Aorta (tissue), 5 donors: Measurements from ENCODE around the gene SERTAD3. TPM values are rescaled to one million over a fixed set of nuclear protein-coding genes. Genes with fewer than 3 reads are reported as not detected.
A peak's percentile ranks its signal among the peaks of the same experiment; 100 is the strongest.
"Not testable (repeated sequence)": the region's sequence is repeated elsewhere in the genome, so short reads cannot be mapped to it uniquely, and the experiment has no call there.

ENCODE experiments used
- ATAC-seq: fragments of 200-7000 bp; cut with Tn5 transposase; one replicate; pipeline ENCODE4 v1.9.1; 2022; ENCODE audit warnings: moderate library complexity; ENCODE audit not compliant: low FRiP score
- DNase-seq, 2 donors: peaks; one replicate each; pipeline ENCODE4 v3.0.0-alpha.2; 2020
- H3K27ac ChIP-seq, 2 donors: one replicate each; pipeline ENCODE4 v1.5.1; 2013; ENCODE audit warnings: low read length in 2 of 2, mild to moderate bottlenecking in 2 of 2, moderate library complexity in 2 of 2, control low read depth in 1 of 2, inconsistent platforms in 1 of 2, low read depth in 1 of 2
- H3K27me3 ChIP-seq, 2 donors: one replicate each; pipeline ENCODE4 v1.6.1; 2013; ENCODE audit warnings: control low read depth in 1 of 2, low read length in 1 of 2, mild to moderate bottlenecking in 1 of 2, moderate library complexity in 1 of 2; ENCODE audit not compliant: insufficient read depth in 2 of 2, control insufficient read depth in 1 of 2
- H3K36me3 ChIP-seq, 2 donors: one replicate each; pipeline ENCODE4 v1.6.1; 2013; ENCODE audit warnings: control low read depth in 1 of 2, low read length in 1 of 2, mild to moderate bottlenecking in 1 of 2; ENCODE audit not compliant: insufficient read depth in 2 of 2, control insufficient read depth in 1 of 2
- H3K4me1 ChIP-seq, 2 donors: one replicate each; pipeline ENCODE4 v1.6.1; 2013; ENCODE audit warnings: low read length in 2 of 2, control low read depth in 1 of 2, mild to moderate bottlenecking in 1 of 2, moderate library complexity in 1 of 2; ENCODE audit not compliant: insufficient read depth in 2 of 2, control insufficient read depth in 1 of 2
- H3K4me3 ChIP-seq, 2 donors: one replicate each; pipeline ENCODE4 v1.5.1; 2013; ENCODE audit warnings: low read length in 2 of 2, control low read depth in 1 of 2, mild to moderate bottlenecking in 1 of 2
- H3K9me3 ChIP-seq: one replicate; pipeline ENCODE4 v1.6.1; 2013; ENCODE audit warnings: mild to moderate bottlenecking, low read length; ENCODE audit not compliant: control insufficient read depth
- WGBS, 2 donors: extraction: QIAGEN DNeasy Blood & Tissue Kit; methylation state at CpG; one replicate each; pipeline ENCODE4 v1.1.7; 2013; 5-methylcytosine and 5-hydroxymethylcytosine counted together
- intact Hi-C, 2 donors: fragments of 100-400 bp; cut with DNase I; formaldehyde crosslinking; loops; one replicate each; pipeline versions ENCODE4 v1.14.2 to v1.15.0; 2022
- long read RNA-seq, 2 donors: library from polyadenylated mRNA; unstranded; transcript quantifications; one replicate each; pipeline ENCODE4 v2.0.0, GENCODE V29; 2020 to 2021
- polyA plus RNA-seq, 2 donors: library from polyadenylated mRNA; stranded (reverse); fragments of 200-250 nt; gene quantifications; one replicate each; pipeline ENCODE4 v1.2.3, GENCODE V29; 2013
- total RNA-seq, 2 donors: library from RNA; stranded (reverse); fragmentation: NEBNext Ultra II Directional; extraction: Animal tissue kit (Norgen Biotek cat#: 25700); gene quantifications; one replicate each; pipeline ENCODE4 v1.2.1, GENCODE V29; 2021
- donor health status: healthy with polysubstance abuse.
- donor health status: Bipolar disorder and iron deficiency.
- donor health status: DM: no; HTN: no; CAD: no.
- donor health status: DM: no; HTN: no; CAD: no.
- donor health status: DM: yes; HTN: yes; CAD: no.

SERTAD3 gene
- total RNA-seq (10 to 100 TPM; 34.8 to 46.3 TPM), polyA plus RNA-seq (10 to 100 TPM; 25.0 to 28.5 TPM)
- long read RNA-seq, donor 1, transcript SERTAD3-201 (2 exons, 1,734 nt): major isoform, 105 of 117 reads
- long read RNA-seq, donor 1, partial matches to known transcripts: 0 of 117 reads
- long read RNA-seq, donor 1, other reads (novel, unspliced or antisense): 12 of 117 reads
- long read RNA-seq, donor 2, transcript SERTAD3-201 (2 exons, 1,734 nt): major isoform, 18 of 21 reads
- long read RNA-seq, donor 2, partial matches to known transcripts: 2 of 21 reads
- long read RNA-seq, donor 2, other reads (novel, unspliced or antisense): 0 of 21 reads

- no peaks in the 10 kb centered on the region for H3K9me3 ChIP-seq
- H3K4me3 ChIP-seq: peak within 1 kb of the TSS; percentile 50 to 90
- intact Hi-C loops: loop anchor here in 1 of 2 donors (1.0 to 10.0 kb wide), 6 partner anchors 19 to 361 kb away; partner anchors contain the start of genes BLVRB, C19orf47, PLD3 and SERTAD1
- H3K27me3 ChIP-seq: no peaks in the 10 kb centered on the region
- peaks cover 5 to 7% of the 10 kb centered on the region in 2 donors for H3K36me3 ChIP-seq
- H3K4me1 ChIP-seq: no peaks in the 10 kb centered on the region
- peak; percentile 98 to 99 for DNase-seq
- WGBS, 2 donors: 0 to 1% methylated on average over 59 to 72 of the region's 72 CpGs
- peak; percentile 94 for ATAC-seq
- peak within 1 kb of the TSS; percentile 51 to 88 for H3K27ac ChIP-seq
Observed at GRCh38 chr19:40444000-40444824, at the start of gene SERTAD3. Gene SERTAD3, minus strand, starts transcription at chr19:40444335. Its CDS starts 2,255 bp downstream, at chr19:40442080.

GRCh38 chr19:40493778-40494177 lies 49.6 kb upstream of the SERTAD3 start:
- ATAC-seq: no peak
- WGBS, 2 donors: 75% methylated on average over 4 of the region's 4 CpGs
- no peak overlapping the region for H3K4me3 ChIP-seq
- intact Hi-C loops: no loop called here
- H3K36me3 ChIP-seq: no peaks in the 10 kb centered on the region
- H3K4me1 ChIP-seq: no peaks in the 10 kb centered on the region
- H3K27ac ChIP-seq: no peak overlapping the region
- DNase-seq: no peak
- no peaks in the 10 kb centered on the region for H3K27me3 ChIP-seq
- H3K9me3 ChIP-seq: no peaks in the 10 kb centered on the region

GRCh38 chr19:40492274-40492673 lies 48.1 kb upstream of the SERTAD3 start:
- H3K9me3 ChIP-seq: no peaks in the 10 kb centered on the region
- H3K27ac ChIP-seq: no peak overlapping the region
- H3K4me3 ChIP-seq: no peak overlapping the region
- 97 to 98% methylated on average over 3 of the region's 3 CpGs for WGBS, 2 donors
- H3K36me3 ChIP-seq: no peaks in the 10 kb centered on the region
- ATAC-seq (no peak), DNase-seq (no peak)
- intact Hi-C loops: no loop called here
- no peaks in the 10 kb centered on the region for H3K27me3 ChIP-seq
- H3K4me1 ChIP-seq: no peaks in the 10 kb centered on the region

GRCh38 chr19:40489882-40490230 lies 45.7 kb upstream of the SERTAD3 start:
- Histone ChIP-seq H3K36me3 (no peaks in the 10 kb centered on the region), H3K9me3 (no peaks in the 10 kb centered on the region), H3K27ac (no peak overlapping the region), H3K27me3 (no peaks in the 10 kb centered on the region), H3K4me1 (no peaks in the 10 kb centered on the region), H3K4me3 (no peak overlapping the region)
- intact Hi-C loops: no loop called here
- 59 to 75% methylated on average over 25 of the region's 25 CpGs for WGBS, 2 donors
- ATAC-seq (no peak), DNase-seq (no peak)

- Histone ChIP-seq H3K27ac (no peak overlapping the region), H3K9me3 (no peaks in the 10 kb centered on the region), H3K27me3 (no peaks in the 10 kb centered on the region), H3K36me3 (no peaks in the 10 kb centered on the region), H3K4me3 (no peak overlapping the region), H3K4me1 (no peaks in the 10 kb centered on the region)
- ATAC-seq (no peak), DNase-seq (no peak)
- WGBS, 2 donors: 90 to 92% methylated on average over 3 of the region's 3 CpGs
- intact Hi-C loops: no loop called here
Observed at GRCh38 chr19:40486017-40486416, 41.9 kb upstream of the SERTAD3 start.

- H3K27ac ChIP-seq, H3K4me3 ChIP-seq, H3K27me3 ChIP-seq, H3K4me1 ChIP-seq, ATAC-seq, DNase-seq, H3K9me3 ChIP-seq, H3K36me3 ChIP-seq, intact Hi-C loops: not testable (repeated sequence)
- 89 to 93% methylated on average over 15 of the region's 15 CpGs for WGBS, 2 donors
Observed at GRCh38 chr19:40475878-40476644, 31.9 kb upstream of the SERTAD3 start.

- Histone ChIP-seq H3K27ac (no peak overlapping the region), H3K9me3 (no peaks in the 10 kb centered on the region), H3K4me1 (no peaks in the 10 kb centered on the region), H3K4me3 (no peak overlapping the region), H3K36me3 (no peaks in the 10 kb centered on the region), H3K27me3 (no peaks in the 10 kb centered on the region)
- intact Hi-C loops: no loop called here
- WGBS, 2 donors: 90 to 94% methylated on average over 4 of the region's 4 CpGs
- ATAC-seq (no peak), DNase-seq (no peak)
Observed at GRCh38 chr19:40474737-40475136, 30.6 kb upstream of the SERTAD3 start.

GRCh38 chr19:40472516-40472915 lies 28.4 kb upstream of the SERTAD3 start:
- H3K27ac ChIP-seq: no peak overlapping the region
- H3K36me3 ChIP-seq: no peaks in the 10 kb centered on the region
- 93 to 95% methylated on average over 13 of the region's 13 CpGs for WGBS, 2 donors
- H3K9me3 ChIP-seq: no peaks in the 10 kb centered on the region
- intact Hi-C loops: no loop called here
- no peaks in the 10 kb centered on the region for H3K27me3 ChIP-seq
- H3K4me3 ChIP-seq: no peak overlapping the region
- no peak for DNase-seq
- no peaks in the 10 kb centered on the region for H3K4me1 ChIP-seq
- no peak for ATAC-seq
